ENCODE data around the gene RBP3. TPM values are rescaled to one million over a fixed set of nuclear protein-coding genes. Genes with fewer than 3 reads are reported as not detected.

Gene RBP3
- total RNA-seq, 1 experiment from 2014 or later, result not detected

GRCh38 chr10:47374611-47375536, 26.7 kb downstream of the RBP3 start:
- Histone ChIP-seq H3K9ac (ENCODE audit: low read length) (no peak overlapping the region), H3K4me3 (replicated peaks in 1 of 2; ENCODE audit: low read depth in 1 of 2, low read length in 2 of 2) (no peak overlapping the region), H3K4me1 (ENCODE audit: control insufficient read depth in 1 of 2, insufficient read depth in 2 of 2, low read length in 2 of 2) (peaks cover 0 to 5% of the 10 kb centered on the region in 2 experiments; a peak in 1 of 4 replicates), H3K79me2 (ENCODE audit: insufficient read depth, low read length) (no peaks in the 10 kb centered on the region), H3K27me3 (ENCODE audit: insufficient read depth, low read length) (no peaks in the 10 kb centered on the region), H4K20me1 (ENCODE audit: insufficient read depth) (no peaks in the 10 kb centered on the region), H3K4me2 (ENCODE audit: low read length) (no peak overlapping the region), H3K9me3 (ENCODE audit: control insufficient read depth in 1 of 2, insufficient read depth in 1 of 2, low read depth in 1 of 2, low read length in 2 of 2) (no peaks in the 10 kb centered on the region), H2AFZ (ENCODE audit: low read depth, low read length, poor library complexity, severe bottlenecking) (no peak overlapping the region), H3K27ac (ENCODE audit: low read depth, low read length) (no peak overlapping the region), H3K9me2 (ENCODE audit: insufficient read depth) (no peaks in the 10 kb centered on the region), H3K36me3 (ENCODE audit: control insufficient read depth in 1 of 2, insufficient read depth in 2 of 2, low read length in 2 of 2) (no peaks in the 10 kb centered on the region)
- ChIA-PET RAD21 (ENCODE audit: low non-redundant PET in 1 of 2, low total read pairs in 2 of 2, uncharacterized antibody in 2 of 2, unreplicated experiment in 2 of 2) (no interaction called here), POLR2A (interaction anchor here (1.4 kb wide), 1 partner anchor 9 kb away, joined by 4 read pairs; the partner anchor contains the start of gene ZNF488), CTCF (interaction anchor here (1.0 kb wide), 1 partner anchor 13 kb away, joined by 4 read pairs; no protein-coding TSS in a partner anchor)
- intact Hi-C loops (cut with micrococcal nuclease), result no loop called here
- no TSS peak for BruUV-seq (replicated peaks)
- no peak for TF ChIP-seq POLR2AphosphoS5 (IDR thresholded peaks at IDR 0.05; ENCODE audit: low read depth, low read length)
- TF ChIP-seq CBX3 (IDR thresholded peaks at IDR 0.05; ENCODE audit: low read depth), result no peak
- TF ChIP-seq, protein P1, sequence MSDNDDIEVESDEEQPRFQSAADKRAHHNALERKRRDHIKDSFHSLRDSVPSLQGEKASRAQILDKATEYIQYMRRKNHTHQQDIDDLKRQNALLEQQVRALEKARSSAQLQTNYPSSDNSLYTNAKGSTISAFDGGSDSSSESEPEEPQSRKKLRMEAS (IDR thresholded peaks at IDR 0.05), result no peak
- DNase-seq (ENCODE audit: low read depth, low spot score), result no peak
- ATAC-seq, result no peak

- H3K9me2 ChIP-seq (ENCODE audit: insufficient read depth), result no peaks in the 10 kb centered on the region
- no peaks in the 10 kb centered on the region for H3K79me2 ChIP-seq (ENCODE audit: insufficient read depth, low read length)
- H3K27me3 ChIP-seq (ENCODE audit: insufficient read depth, low read length), result no peaks in the 10 kb centered on the region
- no TSS peak for BruUV-seq (replicated peaks)
- H3K4me1 ChIP-seq (ENCODE audit: control insufficient read depth in 1 of 2, insufficient read depth in 2 of 2, low read length in 2 of 2), result peaks cover 0 to 5% of the 10 kb centered on the region in 2 experiments; a peak in 1 of 4 replicates
- intact Hi-C loops (cut with micrococcal nuclease), result no loop called here
- no peak overlapping the region for H3K9ac ChIP-seq (ENCODE audit: low read length)
- POLR2A ChIA-PET, result no interaction called here
- DNase-seq (ENCODE audit: low read depth, low spot score) (no peak), ATAC-seq (no peak)
- H3K27ac ChIP-seq (ENCODE audit: low read depth, low read length), result no peak overlapping the region
- no peaks in the 10 kb centered on the region for H4K20me1 ChIP-seq (ENCODE audit: insufficient read depth)
- CTCF ChIA-PET, result interaction anchor here (0.6 kb wide), 1 partner anchor 15 kb away, joined by 3 read pairs; no protein-coding TSS in a partner anchor
- no peak overlapping the region for H3K4me2 ChIP-seq (ENCODE audit: low read length)
- RAD21 ChIA-PET (ENCODE audit: low non-redundant PET in 1 of 2, low total read pairs in 2 of 2, uncharacterized antibody in 2 of 2, unreplicated experiment in 2 of 2), result no interaction called here
- no peak overlapping the region for H2AFZ ChIP-seq (ENCODE audit: low read depth, low read length, poor library complexity, severe bottlenecking)
- no peaks in the 10 kb centered on the region for H3K36me3 ChIP-seq (ENCODE audit: control insufficient read depth in 1 of 2, insufficient read depth in 2 of 2, low read length in 2 of 2)
- no peak overlapping the region for H3K4me3 ChIP-seq (replicated peaks in 1 of 2; ENCODE audit: low read depth in 1 of 2, low read length in 2 of 2)
- H3K9me3 ChIP-seq (ENCODE audit: control insufficient read depth in 1 of 2, insufficient read depth in 1 of 2, low read depth in 1 of 2, low read length in 2 of 2), result no peaks in the 10 kb centered on the region
- TF ChIP-seq, protein P2, sequence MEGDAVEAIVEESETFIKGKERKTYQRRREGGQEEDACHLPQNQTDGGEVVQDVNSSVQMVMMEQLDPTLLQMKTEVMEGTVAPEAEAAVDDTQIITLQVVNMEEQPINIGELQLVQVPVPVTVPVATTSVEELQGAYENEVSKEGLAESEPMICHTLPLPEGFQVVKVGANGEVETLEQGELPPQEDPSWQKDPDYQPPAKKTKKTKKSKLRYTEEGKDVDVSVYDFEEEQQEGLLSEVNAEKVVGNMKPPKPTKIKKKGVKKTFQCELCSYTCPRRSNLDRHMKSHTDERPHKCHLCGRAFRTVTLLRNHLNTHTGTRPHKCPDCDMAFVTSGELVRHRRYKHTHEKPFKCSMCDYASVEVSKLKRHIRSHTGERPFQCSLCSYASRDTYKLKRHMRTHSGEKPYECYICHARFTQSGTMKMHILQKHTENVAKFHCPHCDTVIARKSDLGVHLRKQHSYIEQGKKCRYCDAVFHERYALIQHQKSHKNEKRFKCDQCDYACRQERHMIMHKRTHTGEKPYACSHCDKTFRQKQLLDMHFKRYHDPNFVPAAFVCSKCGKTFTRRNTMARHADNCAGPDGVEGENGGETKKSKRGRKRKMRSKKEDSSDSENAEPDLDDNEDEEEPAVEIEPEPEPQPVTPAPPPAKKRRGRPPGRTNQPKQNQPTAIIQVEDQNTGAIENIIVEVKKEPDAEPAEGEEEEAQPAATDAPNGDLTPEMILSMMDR (IDR thresholded peaks at IDR 0.05 in 2 of 3, conservative IDR thresholded peaks at IDR 0.05 in 1 of 3; ENCODE audit: borderline replicate concordance in 1 of 3, insufficient read depth in 1 of 3, low read depth in 2 of 3, low read length in 2 of 3), result no peak
- TF ChIP-seq ZNF274 (IDR thresholded peaks at IDR 0.05; ENCODE audit: low read depth, low read length) (no peak), CBX3 (IDR thresholded peaks at IDR 0.05; ENCODE audit: low read depth) (no peak), POLR2AphosphoS5 (IDR thresholded peaks at IDR 0.05; ENCODE audit: low read depth, low read length) (no peak), RAD21 (IDR thresholded peaks at IDR 0.05; ENCODE audit: low read depth) (no peak), SRF (IDR thresholded peaks at IDR 0.05; ENCODE audit: low read depth) (no peak), SP1 (IDR thresholded peaks at IDR 0.05; ENCODE audit: low read depth) (no peak), CEBPB (IDR thresholded peaks at IDR 0.05; ENCODE audit: low read depth) (no peak), ZFX (IDR thresholded peaks at IDR 0.05) (no peak)
- TF ChIP-seq, protein P1 (IDR thresholded peaks at IDR 0.05), result no peak
- TF ChIP-seq, protein P3, sequence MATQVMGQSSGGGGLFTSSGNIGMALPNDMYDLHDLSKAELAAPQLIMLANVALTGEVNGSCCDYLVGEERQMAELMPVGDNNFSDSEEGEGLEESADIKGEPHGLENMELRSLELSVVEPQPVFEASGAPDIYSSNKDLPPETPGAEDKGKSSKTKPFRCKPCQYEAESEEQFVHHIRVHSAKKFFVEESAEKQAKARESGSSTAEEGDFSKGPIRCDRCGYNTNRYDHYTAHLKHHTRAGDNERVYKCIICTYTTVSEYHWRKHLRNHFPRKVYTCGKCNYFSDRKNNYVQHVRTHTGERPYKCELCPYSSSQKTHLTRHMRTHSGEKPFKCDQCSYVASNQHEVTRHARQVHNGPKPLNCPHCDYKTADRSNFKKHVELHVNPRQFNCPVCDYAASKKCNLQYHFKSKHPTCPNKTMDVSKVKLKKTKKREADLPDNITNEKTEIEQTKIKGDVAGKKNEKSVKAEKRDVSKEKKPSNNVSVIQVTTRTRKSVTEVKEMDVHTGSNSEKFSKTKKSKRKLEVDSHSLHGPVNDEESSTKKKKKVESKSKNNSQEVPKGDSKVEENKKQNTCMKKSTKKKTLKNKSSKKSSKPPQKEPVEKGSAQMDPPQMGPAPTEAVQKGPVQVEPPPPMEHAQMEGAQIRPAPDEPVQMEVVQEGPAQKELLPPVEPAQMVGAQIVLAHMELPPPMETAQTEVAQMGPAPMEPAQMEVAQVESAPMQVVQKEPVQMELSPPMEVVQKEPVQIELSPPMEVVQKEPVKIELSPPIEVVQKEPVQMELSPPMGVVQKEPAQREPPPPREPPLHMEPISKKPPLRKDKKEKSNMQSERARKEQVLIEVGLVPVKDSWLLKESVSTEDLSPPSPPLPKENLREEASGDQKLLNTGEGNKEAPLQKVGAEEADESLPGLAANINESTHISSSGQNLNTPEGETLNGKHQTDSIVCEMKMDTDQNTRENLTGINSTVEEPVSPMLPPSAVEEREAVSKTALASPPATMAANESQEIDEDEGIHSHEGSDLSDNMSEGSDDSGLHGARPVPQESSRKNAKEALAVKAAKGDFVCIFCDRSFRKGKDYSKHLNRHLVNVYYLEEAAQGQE (IDR thresholded peaks at IDR 0.05; ENCODE audit: low read depth), result no peak
Measured at GRCh38 chr10:47376522-47377220, 28.5 kb downstream of the RBP3 start.
